ENCODE results near the gene TANGO6. TPM values are rescaled to one million over a fixed set of nuclear protein-coding genes. Genes with fewer than 3 reads are reported as not detected.

TANGO6 gene
- total RNA-seq (10 to 100 TPM in 7 of 9 donors, 1 to 10 TPM in 2; 8.2 to 17.9 (median 13.5) TPM), polyA plus RNA-seq (1 to 10 TPM; 1.9 to 7.8 (median 2.3) TPM)
- long read RNA-seq, donor 1, full-length matches to known transcripts, result 7 of 7 reads
- long read RNA-seq, donor 1, partial matches to known transcripts, result 0 of 7 reads
- long read RNA-seq, donor 1, other reads (novel, unspliced or antisense), result 0 of 7 reads
- long read RNA-seq, donor 2, result 0 reads
- long read RNA-seq, donor 3, result 0 reads
- long read RNA-seq, donor 4, result 0 reads
- long read RNA-seq, donor 5, full-length matches to known transcripts, result 23 of 29 reads
- long read RNA-seq, donor 5, partial matches to known transcripts, result 2 of 29 reads
- long read RNA-seq, donor 5, other reads (novel, unspliced or antisense), result 4 of 29 reads
- long read RNA-seq, donor 6, full-length matches to known transcripts, result 1 of 2 reads
- long read RNA-seq, donor 6, partial matches to known transcripts, result 1 of 2 reads
- long read RNA-seq, donor 6, other reads (novel, unspliced or antisense), result 0 of 2 reads
- long read RNA-seq, donor 7, result 0 reads
- long read RNA-seq, donor 8, full-length matches to known transcripts, result 2 of 2 reads
- long read RNA-seq, donor 8, partial matches to known transcripts, result 0 of 2 reads
- long read RNA-seq, donor 8, other reads (novel, unspliced or antisense), result 0 of 2 reads
- long read RNA-seq, donor 9, result 0 reads
- long read RNA-seq, donor 10, result 0 reads

GRCh38 chr16:68843482-68844210 lies at the start of gene TANGO6:
Gene TANGO6 (plus strand): TSS chr16:68843531. CDS start chr16:68843618, 87 bp downstream.
- H3K36me3 ChIP-seq (replicated peaks in 1 of 2), result no peaks in the 10 kb centered on the region
- peak within 1 kb of the TSS in 3 of 4 donors; percentile 80 to 97 (median 85) for H3K4me3 ChIP-seq
- peak within 1 kb of the TSS in 4 of 5 donors; percentile 53 to 91 (median 79) for H3K27ac ChIP-seq
- no peaks in the 10 kb centered on the region for H3K9me3 ChIP-seq (replicated peaks in 1 of 3)
- peak; percentile 79 to 89 (median 84) for DNase-seq
- TF ChIP-seq CTCF (IDR thresholded peaks at IDR 0.05) (peak in 1 of 6 experiments; percentile 10), POLR2A (IDR thresholded peaks at IDR 0.05) (peak; percentile 24 to 59)
- 0% methylated on average over 17 to 55 of the region's 55 CpGs for WGBS, 4 donors
- no peaks in the 10 kb centered on the region for H3K27me3 ChIP-seq
- intact Hi-C loops (cut with DNase I), result loop anchor here (10.0 kb wide), 1 partner anchor 281 kb away; no protein-coding TSS in a partner anchor
- peaks cover 0 to 5% of the 10 kb centered on the region in 2 donors for H3K4me1 ChIP-seq (replicated peaks in 1 of 2)

GRCh38 chr16:68798398-68798797 lies 44.9 kb upstream of the TANGO6 start:
- no peak overlapping the region for H3K27ac ChIP-seq
- DNase-seq, result no peak
- no peaks in the 10 kb centered on the region for H3K9me3 ChIP-seq (replicated peaks in 1 of 3)
- intact Hi-C loops (cut with DNase I), result no loop called here
- H3K4me1 ChIP-seq (replicated peaks in 1 of 2), result no peaks in the 10 kb centered on the region
- no peak for TF ChIP-seq CTCF (IDR thresholded peaks at IDR 0.05)
- TF ChIP-seq POLR2A (IDR thresholded peaks at IDR 0.05), result no peak
- WGBS, 4 donors, result 87 to 100% (median 91%) methylated on average over 2 of the region's 2 CpGs
- no peaks in the 10 kb centered on the region for H3K27me3 ChIP-seq
- no peaks in the 10 kb centered on the region for H3K36me3 ChIP-seq (replicated peaks in 1 of 2)
- no peak overlapping the region for H3K4me3 ChIP-seq

GRCh38 chr16:68800257-68800875 lies 43.0 kb upstream of the TANGO6 start:
- TF ChIP-seq POLR2A (IDR thresholded peaks at IDR 0.05) (no peak), CTCF (IDR thresholded peaks at IDR 0.05) (peak; percentile 29 to 72 (median 47))
- Histone ChIP-seq H3K27ac (no peak overlapping the region), H3K9me3 (replicated peaks in 1 of 3) (no peaks in the 10 kb centered on the region), H3K27me3 (no peaks in the 10 kb centered on the region), H3K4me1 (replicated peaks in 1 of 2) (no peaks in the 10 kb centered on the region), H3K4me3 (no peak overlapping the region), H3K36me3 (replicated peaks in 1 of 2) (no peaks in the 10 kb centered on the region)
- peak; percentile 25 to 78 (median 60) for DNase-seq
- 13 to 16% (median 14%) methylated on average over 5 of the region's 5 CpGs for WGBS, 4 donors
- intact Hi-C loops (cut with DNase I), result loop anchor here in 1 of 2 donors (5.0 to 10.0 kb wide), 2 partner anchors 98 to 276 kb away; no protein-coding TSS in a partner anchor

All from adrenal gland (tissue), 19 donors.